C4-2B (cell line): ENCODE results near the gene PPP1R2B.

ENCODE experiments used
- ZFX ChIP-seq: fragments of 450-650 bp; IDR thresholded peaks from 2 replicates; pipeline ENCODE4 v1.6.1; 2017
- TF ChIP-seq, protein P1 (sequence below): fragments of 450-650 bp; conservative IDR thresholded peaks from 2 replicates; pipeline ENCODE4 v1.5.1; 2017; ENCODE audit warnings: mild to moderate bottlenecking

DNA sequence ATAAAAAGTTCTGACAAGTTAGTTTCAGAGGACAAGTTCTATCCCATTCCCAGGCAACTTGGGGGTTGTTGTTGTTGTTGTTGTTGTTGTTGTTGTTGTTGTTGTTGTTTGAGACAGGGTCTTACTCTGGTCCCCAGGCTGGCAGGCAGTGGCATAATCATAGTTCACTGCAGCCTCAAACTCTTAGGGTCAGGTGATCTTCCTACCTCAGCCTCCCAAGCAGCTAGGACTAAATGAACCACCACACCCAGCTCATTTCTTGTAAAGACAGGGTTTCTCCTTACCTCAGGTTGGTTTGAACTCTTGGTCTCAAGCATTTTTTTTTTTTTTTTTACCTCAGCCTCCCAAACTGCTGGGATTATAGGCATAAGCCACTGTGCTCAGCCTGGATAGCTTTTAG is 15.3 kb downstream of the PPP1R2B start:
- TF ChIP-seq, protein P1, sequence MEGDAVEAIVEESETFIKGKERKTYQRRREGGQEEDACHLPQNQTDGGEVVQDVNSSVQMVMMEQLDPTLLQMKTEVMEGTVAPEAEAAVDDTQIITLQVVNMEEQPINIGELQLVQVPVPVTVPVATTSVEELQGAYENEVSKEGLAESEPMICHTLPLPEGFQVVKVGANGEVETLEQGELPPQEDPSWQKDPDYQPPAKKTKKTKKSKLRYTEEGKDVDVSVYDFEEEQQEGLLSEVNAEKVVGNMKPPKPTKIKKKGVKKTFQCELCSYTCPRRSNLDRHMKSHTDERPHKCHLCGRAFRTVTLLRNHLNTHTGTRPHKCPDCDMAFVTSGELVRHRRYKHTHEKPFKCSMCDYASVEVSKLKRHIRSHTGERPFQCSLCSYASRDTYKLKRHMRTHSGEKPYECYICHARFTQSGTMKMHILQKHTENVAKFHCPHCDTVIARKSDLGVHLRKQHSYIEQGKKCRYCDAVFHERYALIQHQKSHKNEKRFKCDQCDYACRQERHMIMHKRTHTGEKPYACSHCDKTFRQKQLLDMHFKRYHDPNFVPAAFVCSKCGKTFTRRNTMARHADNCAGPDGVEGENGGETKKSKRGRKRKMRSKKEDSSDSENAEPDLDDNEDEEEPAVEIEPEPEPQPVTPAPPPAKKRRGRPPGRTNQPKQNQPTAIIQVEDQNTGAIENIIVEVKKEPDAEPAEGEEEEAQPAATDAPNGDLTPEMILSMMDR = no peak
- TF ChIP-seq ZFX = no peak
